Measurements from ENCODE around the gene ASIP.
"Not testable (repeated sequence)": the region's sequence is repeated elsewhere in the genome, so short reads cannot be mapped to it uniquely, and the experiment has no call there.

Gene ASIP, protein sequence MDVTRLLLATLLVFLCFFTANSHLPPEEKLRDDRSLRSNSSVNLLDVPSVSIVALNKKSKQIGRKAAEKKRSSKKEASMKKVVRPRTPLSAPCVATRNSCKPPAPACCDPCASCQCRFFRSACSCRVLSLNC

DNA sequence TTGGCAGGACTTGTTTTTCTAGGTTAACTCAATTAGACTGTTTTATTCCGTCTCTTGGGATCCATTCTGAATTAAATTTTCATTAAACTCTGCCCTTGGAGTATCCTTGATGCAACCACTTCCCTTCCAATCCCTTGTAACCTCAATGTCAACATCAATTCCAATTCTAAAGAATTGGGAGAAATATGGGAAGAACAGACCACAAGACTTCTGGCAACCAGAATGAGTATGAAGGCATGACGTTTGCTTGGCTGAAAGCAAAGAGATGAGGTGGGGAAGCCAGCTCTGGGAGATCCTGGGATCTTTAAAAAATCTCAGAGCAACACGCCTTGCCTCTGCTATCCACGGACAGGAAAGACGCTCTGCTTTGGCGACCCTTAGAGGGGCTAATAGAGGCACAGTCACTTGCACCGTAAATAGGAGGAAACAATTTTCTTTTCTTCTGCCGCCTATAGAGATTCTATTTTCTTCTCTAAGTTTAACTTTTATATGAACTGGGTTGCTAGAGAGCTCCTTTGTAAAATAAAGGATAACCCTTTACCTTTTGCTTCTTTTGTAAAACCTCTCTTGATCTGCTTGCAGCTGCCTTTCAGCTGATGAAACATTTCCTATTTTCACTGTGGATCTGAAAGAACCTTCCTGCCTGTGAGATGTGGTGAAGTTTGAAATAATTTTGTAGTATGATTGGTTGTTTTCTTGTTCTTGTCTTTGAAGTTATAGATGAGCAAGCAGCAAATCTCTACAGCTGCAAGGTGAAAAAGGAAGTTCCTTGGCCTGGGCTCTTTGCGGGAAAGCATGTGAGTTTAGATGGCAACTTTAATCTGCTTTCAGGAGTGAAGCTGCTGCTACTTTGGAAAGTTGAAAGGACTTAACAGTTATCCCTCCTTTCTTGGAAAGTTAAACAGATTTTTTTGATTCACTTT is at the start of gene ASIP:
TSS of gene ASIP (plus strand) at position 731 of the 923 bp plus-strand sequence. CDS start 18,952 bp downstream, outside the sequence.
- no peak for DNase-seq

DNA sequence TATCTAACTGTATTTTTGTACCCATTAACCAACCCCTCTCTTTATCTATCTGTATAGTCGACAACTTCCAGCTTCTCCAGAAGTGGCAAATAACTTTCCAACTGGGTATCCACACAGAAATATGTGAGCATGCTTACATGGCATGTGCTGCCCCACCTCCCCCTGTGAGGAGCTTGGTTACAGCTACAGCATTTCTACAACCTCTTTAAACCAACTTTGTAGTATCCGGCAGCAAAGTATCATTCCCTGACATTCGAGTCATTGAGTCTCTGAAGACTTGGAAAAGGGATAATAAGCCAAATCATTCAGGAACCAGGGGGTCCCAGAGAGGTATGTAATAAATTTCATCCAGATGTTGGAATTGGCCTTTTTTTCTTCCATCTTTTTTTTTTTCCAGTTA is 48.2 kb upstream of the ASIP start:
- no peak for DNase-seq

DNA sequence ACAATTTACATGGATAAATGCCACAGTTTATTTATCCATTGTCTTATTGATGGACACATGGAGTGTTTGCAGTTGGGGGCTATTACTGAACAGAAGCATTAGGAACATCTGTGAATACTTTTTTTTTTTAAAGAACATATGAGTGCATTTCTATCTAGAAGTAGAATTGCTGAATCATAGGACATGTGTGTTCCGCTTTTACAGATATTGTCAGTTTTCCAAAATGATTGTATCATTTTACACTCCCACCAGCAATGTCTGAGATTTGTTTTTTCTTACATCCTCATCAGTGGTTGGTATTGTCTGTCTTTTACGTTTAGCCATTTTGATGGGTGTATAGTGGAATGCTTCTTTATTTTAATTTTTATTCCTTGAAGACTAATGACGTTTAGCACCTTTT is 42.0 kb upstream of the ASIP start:
- DNase-seq = no peak

DNA sequence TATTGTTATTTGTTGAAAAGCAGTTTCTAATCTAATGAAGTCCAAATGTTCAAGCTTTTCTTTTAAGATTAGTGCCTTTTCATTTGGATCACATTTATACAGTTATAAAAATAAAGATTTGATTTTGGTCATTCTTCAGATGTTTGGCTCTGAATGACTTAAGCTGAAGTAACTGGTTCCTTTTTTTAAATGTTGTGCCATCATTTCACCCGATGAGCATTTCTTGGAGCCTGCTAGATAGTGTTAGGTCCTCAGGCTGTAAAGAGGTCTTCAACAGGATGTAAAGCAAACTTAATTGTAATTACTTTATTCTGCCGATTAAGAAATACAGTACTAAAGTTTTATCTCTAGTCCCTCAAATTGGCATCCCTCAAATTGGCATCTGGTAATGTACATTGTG is 41.2 kb upstream of the ASIP start:
- DNase-seq = no peak

DNA sequence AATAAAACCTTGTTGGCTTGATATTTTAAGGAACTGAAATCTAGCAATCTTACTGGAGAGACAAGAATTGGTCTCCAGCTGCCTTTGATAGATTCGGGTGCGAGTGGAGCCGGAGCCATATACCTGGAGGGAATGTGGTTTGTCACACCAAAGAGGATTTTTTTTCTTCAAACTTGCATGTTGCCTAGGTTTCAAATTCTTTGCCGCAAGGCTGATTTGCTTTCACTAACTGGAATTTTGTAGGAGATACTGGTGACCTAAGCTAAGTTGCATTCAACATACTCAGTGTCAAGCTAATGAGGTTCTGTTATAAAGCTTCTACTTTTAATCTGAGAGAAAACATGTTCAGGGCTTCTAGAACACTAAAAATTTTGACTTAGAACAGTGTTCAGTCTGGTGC is 39.7 kb upstream of the ASIP start:
- DNase-seq = no peak

DNA sequence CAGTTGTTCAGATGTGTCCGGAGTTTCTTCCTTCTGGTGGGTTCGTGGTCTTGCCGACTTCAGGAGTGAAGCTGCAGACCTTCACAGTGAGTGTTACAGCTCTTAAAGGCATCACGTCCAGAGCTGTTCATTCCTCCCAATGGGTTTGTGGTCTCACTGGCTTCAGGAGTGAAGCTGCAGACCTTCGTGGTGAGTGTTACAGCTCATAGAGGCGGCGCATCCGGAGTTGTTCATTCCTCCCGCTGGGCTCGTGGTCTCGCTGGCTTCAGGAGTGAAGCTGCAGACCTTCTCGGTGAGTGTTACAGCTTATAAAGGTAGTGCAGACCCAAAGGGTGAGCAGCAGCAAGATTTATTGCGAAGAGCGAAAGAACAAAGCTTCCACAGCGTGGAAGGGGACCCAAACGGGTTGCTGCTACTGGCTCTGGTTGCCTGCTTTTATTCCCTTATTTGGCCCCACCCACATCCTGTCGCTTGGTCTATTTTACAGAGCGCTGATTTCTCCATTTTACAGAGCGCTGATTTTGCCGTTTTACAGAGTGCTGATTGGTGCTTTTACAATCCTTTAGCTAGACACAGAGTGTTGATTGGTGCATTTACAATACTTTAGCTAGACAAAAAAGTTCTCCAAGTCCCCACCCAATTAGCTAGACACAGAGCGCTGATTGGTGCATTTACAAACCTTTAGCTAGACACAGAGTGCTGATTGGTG is 35.9 kb upstream of the ASIP start:
- peak; percentile 19 for DNase-seq

DNA sequence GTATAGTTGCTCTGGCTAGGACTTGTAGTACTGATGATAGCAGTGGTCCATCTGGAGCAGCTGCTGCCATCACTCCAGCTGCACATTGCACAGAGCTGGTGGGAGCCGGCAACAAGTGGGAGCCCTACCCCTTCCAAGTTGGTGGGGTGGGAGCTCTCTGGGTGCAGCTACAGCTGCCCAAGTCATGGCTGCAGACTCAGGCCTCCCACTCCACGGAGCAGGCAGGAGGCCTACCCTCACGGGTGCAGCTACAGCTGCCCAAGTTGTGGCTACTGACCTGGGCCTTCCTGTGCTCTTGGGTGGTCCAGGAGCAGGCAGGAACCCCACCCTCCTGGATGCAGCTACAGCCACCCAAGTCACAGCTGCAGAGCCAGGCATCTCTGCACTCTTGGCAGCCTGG is 32.1 kb upstream of the ASIP start:
- DNase-seq = no peak

DNA sequence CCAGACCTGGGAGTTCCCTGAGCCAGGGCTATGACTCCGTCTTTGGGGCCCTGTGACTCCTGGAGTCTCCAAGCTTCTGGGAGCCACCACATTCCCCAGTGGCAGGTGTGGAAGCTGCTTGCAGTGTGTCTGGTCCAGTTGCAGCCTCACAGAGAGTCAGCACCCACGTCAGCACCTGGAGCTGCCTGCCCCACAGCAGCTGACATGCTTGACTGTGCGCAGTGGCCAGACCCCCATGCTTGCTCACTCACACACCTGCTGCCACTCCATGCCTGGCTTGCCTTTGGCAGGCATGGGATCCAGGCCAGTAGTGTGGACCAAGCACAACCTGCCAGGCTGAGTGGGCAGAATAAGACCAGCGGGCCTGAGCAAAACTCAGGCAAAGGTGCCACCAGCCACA is 31.0 kb upstream of the ASIP start:
- DNase-seq = no peak

DNA sequence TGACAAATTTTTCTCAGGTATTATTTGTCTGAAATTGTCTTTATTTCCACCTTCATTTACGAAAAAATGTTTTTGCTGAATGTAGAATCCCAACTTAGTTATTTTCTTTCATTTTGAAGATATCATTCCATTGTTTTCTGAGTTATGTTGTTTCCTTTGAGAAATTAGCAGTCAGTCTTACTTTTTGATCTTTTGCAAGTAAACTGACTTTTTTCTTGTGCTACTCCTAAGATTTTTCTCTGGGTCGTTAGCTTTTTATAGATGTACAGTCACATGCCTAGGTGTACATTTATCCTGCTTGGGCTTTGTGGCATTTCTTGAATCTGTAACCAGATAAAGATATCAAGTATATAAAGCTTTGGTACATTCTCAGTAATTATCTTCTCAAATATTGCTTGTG is 29.6 kb upstream of the ASIP start:
- no peak for DNase-seq

DNA sequence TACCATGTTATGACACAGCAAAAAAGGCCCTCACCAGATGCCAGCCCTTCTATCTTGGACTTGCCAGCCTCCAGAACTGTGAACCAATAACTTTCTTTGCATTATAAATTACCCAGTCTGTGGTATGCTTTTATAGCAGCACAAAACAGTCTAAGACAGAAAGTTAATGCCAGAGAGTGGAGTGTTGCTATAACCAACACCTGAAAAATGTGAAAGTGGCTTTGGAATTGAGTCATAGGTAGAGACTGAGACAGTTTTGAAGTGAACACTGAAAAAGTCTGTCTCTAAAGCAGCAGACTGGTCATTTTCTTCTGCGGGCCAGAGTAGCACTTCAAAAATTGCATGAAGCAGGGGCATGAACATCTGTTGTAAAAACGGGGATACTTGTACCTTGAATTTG is 28.0 kb upstream of the ASIP start:
- no peak for DNase-seq

DNA sequence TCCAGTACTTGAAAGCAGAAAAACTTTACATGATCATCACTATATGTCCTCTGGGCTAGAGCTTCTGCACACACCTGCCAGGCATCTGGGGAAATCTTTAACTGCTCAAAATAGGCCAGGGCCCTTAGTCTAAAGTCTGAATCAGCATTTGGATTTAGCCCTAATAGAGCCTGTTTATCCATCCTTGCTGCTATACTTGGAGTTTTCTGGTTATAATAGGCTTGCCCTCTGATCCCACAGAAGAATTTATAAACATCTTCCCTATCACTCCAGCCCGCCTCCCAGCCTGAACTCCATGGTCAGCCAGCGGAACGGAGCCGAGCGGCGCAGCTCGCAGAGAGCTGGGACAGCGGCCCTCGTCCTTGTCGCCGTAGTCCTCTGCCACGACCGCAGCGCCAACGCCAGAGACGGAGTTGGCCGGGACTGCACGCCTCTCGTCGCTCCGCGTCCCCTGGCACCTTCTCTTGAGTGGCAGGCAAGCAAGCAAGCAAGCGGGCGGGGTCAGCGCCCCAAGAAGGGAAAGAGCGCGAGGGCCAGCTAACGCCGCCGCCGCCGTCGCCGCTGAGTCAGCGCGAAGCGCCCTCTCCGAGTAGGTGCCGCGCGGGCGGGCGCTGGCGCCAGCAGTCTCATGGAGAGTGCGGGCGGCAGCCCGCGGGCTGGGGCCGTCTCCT is 25.4 kb upstream of the ASIP start:
- DNase-seq = peak; percentile 6

DNA sequence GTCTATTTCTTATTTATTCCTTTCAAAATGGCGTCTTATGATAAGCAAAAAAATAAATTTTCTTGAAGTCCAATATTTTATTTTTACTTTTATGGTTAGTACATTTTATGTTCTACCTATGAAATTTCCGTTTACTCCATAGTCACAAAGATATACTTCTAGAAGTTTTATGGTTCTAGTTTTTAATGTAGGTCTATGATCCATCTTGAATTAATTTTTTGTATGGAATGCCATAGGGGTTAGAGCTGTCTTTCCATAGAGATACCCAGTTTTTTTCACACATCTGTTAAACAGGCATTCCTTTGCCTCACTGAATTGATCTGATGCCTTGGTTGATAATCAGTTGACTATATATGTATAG is 24.9 kb upstream of the ASIP start:
- no peak for DNase-seq

DNA sequence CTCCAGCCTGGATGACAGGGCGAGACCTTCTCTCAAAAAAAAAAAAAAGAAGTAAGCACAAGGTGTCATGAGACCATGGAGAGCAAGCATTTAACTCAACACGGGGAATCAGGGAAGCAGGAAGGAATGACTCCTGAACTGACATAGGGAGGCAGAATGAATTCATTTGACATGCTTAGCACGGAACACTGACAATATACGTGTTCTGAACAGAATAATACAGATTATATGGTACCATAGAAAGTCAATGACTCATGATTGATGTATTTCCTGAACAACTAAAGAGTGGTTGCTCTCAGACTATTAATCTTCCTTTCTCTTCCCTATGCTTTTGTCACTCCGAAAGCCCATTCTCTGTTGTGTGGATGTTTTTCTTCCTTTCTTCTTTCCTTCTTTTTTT is 20.7 kb upstream of the ASIP start:
- no peak for DNase-seq

DNA sequence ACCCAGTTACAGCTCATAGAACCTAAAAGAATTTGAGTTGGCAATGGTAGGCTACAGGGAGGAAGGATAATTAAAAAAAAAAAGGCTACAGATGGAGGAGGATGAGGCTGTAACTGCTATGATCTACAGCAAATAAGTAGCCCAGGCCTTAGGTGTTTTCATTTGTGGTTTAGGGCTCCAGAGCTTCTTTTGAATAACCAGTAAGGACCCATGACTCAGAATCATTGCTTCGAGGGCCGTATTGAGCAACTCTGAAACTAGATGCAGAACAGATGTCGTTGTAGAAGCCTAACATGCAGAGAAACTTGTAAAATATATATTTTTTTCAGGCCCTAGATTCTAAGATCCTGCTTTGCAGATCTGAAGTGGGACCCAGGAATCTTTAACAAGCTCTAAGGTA is 19.0 kb upstream of the ASIP start:
- DNase-seq = no peak

DNA sequence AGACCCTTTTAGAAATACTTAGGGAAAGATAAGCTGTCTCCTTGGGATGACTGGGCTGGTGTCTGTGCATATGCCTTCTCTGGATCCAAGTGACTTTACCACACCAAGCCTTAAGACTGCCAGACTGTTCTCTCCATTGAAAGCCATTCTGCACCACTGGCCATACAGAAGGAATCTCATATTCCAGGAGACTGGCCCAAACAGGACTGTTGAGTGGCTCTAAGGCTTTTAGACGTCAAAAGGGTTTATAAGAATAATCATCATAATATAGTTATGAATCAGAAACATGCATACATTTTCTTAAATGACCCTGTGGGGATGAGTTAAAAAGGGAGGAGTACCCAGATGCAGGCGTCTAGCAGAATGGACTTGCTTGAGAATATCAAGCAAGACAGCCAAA is 17.0 kb upstream of the ASIP start:
- DNase-seq = not testable (repeated sequence)

DNA sequence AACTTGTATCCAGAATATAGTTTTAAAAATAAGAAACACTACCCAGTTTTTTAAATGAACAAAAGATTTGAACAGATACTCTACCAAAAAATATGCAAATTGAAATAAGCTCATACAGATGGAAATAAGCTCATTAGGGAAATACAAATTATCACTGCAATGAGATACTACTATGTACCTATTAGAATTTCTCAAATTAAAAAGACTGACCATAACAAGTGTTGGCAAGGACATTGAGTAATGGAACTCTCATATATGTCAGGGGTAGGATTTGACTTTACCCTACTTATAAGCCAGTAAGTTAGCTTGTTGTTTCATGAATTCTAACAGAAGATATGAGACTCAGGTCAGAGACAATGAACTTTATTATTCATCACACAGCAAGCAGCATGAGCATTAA is 9.6 kb upstream of the ASIP start:
- no peak for DNase-seq

DNA sequence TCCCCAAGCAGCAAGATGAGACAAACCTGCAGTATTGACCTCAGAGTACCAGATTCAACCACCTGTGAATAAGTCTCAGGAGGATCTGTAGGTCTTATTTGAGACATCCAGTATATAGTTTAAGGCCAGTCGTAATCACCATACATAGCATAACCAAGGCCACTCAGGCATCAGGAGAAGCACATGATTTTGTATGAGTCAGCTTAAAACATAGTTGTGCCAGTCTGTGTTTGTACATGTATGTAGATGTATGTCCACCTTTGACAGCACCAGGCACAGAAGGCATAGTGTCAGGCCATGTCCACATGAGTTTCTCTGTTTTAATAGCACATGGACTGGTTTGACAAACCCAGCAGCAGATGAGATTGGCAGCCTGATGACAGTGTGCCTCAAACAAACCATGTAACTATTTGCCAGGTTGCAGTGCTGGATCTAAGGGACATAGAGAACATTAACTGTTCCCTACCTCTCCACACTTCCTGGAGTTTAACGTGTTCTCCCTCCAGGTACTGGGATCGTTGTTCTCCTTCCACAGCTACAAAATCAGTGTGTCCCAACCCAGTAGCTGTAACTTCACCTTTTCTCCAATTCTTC is 8.6 kb upstream of the ASIP start:
- no peak for DNase-seq

DNA sequence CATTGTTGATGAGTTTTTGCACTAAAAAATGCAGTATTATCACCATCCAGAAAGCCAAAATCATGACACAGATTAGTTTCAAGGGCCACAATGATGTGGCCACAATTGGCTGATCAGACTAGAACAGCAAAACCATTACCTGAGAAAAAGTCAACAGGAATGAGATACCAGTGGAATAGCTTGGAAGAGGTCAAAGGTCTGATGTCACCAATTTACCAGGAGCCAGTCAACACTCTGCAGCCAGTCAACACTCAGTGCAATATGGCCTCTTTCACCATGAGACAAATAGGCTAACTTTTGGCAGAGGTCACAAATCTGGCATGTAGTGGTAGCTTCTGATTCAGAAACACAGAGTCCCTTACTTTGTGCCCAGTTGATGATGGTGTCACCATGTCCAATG is 7.5 kb upstream of the ASIP start:
- DNase-seq = no peak

DNA sequence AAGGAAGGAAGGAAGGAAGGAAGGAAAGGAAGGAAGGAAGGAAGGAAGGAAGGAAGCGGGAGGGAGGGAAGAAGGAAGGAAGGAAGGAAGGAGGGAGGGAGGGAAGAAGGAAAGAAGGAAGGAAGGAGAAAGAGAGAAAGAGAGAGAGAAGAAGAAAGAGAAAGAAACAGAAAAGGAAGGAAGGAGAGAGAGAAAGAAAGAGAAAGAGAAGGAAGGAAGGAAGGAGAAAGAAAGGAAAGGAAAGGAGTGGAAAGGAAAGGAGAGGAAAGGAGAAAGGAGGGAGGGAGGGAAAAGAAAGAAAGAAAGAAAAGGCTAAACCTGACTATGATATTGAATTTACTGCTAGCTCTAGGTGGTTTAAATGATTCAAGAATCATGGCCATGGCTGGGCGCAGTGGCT is 5.3 kb upstream of the ASIP start:
- DNase-seq = no peak

DNA sequence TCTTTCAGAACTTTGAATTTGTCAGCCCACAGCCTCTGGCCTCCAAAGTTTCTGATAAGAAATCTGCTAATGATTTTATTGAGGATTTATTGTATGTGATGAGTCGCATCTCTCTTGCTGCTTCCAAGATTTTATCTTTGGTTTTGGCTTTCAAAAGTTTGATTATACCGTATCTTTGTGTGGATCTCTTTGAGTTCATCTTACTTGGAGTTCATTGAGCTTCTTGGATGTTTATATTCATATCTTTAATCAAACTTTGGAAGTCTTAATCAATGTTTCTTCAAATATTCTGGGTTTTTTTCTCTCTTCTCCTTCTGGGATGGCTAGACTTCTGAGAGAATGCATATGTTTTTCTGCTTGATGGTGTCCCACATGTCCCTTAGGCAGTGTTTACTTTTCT is 3.3 kb upstream of the ASIP start:
- DNase-seq = no peak

DNA sequence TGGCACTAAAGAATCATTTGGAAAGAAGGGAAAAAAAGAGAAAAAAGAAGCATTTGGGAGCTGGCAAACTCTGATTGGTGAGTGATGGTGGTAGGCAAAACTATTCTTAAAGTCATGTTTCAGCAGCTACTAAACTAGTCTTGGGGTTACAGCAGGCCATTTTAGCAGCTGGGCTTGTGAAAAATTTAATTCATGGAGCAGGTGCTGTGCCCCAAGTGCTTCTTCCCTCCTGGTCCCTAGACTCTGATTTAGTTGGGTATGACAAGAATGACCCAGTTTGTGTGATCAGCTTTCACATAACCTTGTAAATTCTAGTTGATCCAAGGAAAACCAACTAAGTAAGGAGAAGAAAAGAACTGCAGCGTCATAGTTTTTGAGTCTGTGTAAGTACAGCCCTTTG is 1.1 kb upstream of the ASIP start:
- DNase-seq = no peak

DNA sequence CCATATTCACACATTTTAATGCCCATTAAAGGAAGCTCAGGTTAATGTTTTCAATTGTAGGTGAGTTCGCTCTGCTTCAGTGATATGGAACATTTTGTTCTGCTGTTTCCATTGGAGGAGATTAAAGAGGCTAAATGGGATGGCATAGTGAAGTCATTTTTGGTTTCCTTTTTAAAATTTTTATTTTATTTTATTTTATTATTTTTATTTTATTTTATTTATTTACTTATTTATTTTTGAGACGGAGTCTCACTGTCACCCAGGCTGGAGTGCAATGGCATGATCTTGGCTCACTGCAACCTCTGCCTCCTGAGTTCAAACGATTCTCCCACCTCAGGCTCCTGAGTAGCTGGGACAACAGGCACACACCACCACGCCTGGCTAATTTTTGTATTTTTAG is 792 bp downstream of the ASIP start:
- DNase-seq = not testable (repeated sequence)

DNA sequence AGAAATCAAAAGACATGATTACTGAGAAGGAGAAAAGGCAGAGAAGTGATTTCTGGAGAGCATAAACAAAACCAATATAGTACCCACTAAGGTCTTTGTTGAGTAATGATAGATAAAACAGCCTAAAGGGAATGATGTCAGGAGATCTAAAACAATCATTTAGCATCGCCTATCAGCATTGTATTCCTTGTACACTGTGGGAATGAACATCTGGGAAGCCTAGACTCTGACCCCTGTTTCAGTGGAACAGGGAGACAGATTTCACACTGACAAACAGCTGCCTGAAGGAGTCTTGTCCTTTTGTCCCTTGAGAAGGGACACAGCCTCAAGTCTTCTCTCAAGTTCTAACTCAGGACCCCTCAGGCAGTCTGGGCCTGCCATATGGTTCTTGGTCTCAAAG is 1.7 kb downstream of the ASIP start:
- no peak for DNase-seq
